GM21576 (cell line): Measurements from ENCODE around the gene PKD1L1.

Source experiments
- ATAC-seq: cut with Tn5 transposase; IDR thresholded peaks from one replicate; pipeline ENCODE4 v1.9.1; 2021; ENCODE audit warnings: mild to moderate bottlenecking, moderate library complexity; ENCODE audit not compliant: unreplicated experiment

Gene PKD1L1

GRCh38 chr7:47905076-47905920, 43.0 kb downstream of the PKD1L1 start:
- no peak for ATAC-seq

- no peak for ATAC-seq
Measured at GRCh38 chr7:47902013-47902412, 46.3 kb downstream of the PKD1L1 start.

GRCh38 chr7:47901542-47901941, 46.7 kb downstream of the PKD1L1 start:
- ATAC-seq: no peak

- ATAC-seq: no peak
Measured at GRCh38 chr7:47897831-47898230, 50.4 kb downstream of the PKD1L1 start.

- no peak for ATAC-seq
Measured at GRCh38 chr7:47896809-47897423, 51.4 kb downstream of the PKD1L1 start.

GRCh38 chr7:47895026-47895425, 53.2 kb downstream of the PKD1L1 start:
- no peak for ATAC-seq

GRCh38 chr7:47893721-47894365, 54.4 kb downstream of the PKD1L1 start:
- ATAC-seq: no peak

- ATAC-seq: no peak
Measured at GRCh38 chr7:47893238-47893637, 55.0 kb downstream of the PKD1L1 start.

- ATAC-seq: no peak
Measured at GRCh38 chr7:47890606-47891005, 57.7 kb downstream of the PKD1L1 start.

GRCh38 chr7:47890125-47890524, 58.1 kb downstream of the PKD1L1 start:
- ATAC-seq: no peak

- no peak for ATAC-seq
Measured at GRCh38 chr7:47889723-47890122, 58.5 kb downstream of the PKD1L1 start.

- no peak for ATAC-seq
Measured at GRCh38 chr7:47888371-47889265, 59.6 kb downstream of the PKD1L1 start.

GRCh38 chr7:47887016-47887640, 61.1 kb downstream of the PKD1L1 start:
- ATAC-seq: no peak

- ATAC-seq: no peak
Measured at GRCh38 chr7:47885987-47886811, 62.1 kb downstream of the PKD1L1 start.

GRCh38 chr7:47885309-47885986, 62.8 kb downstream of the PKD1L1 start:
- ATAC-seq: no peak

- no peak for ATAC-seq
Measured at GRCh38 chr7:47884675-47885074, 63.6 kb downstream of the PKD1L1 start.

- ATAC-seq: no peak
Measured at GRCh38 chr7:47882635-47883034, 65.6 kb downstream of the PKD1L1 start.

GRCh38 chr7:47881256-47881655, 67.0 kb downstream of the PKD1L1 start:
- no peak for ATAC-seq

GRCh38 chr7:47878662-47879061, 69.6 kb downstream of the PKD1L1 start:
- ATAC-seq: no peak
